Endothelial cell of umbilical vein (primary cell): Measurements from ENCODE around the gene DLG5. TPM values are rescaled to one million over a fixed set of nuclear protein-coding genes. Genes with fewer than 3 reads are reported as not detected.

ENCODE experiments used
- BruUV-seq: library from RNA; stranded (reverse); fragments of 400-500 nt; replicated peaks from 2 replicates; lab custom pipeline; 2021; lab: Mats Ljungman, UMichigan
- CTCF ChIA-PET: fragments of 300-600, 350-600 bp; sonication (Branson Sonifier 250); formaldehyde crosslinking; loops from one replicate; lab custom pipeline; 2021; ENCODE audit warnings: antibody characterized with exemption, inconsistent platforms; lab: Charles Lee
- POLR2A ChIA-PET: fragments of 300-600, 350-600 bp; sonication (Branson Sonifier 250); formaldehyde crosslinking; loops from one replicate; lab custom pipeline; 2021; ENCODE audit warnings: antibody characterized with exemption, inconsistent platforms; lab: Charles Lee
- DNase-seq: peaks from one replicate; pipeline ENCODE4 v3.0.0-alpha.2; 2011; ENCODE audit warnings: low read depth, low spot score
- FAIRE-seq: peaks from 2 replicates; lab custom pipeline; 2011; peaks lifted over from hg19 to GRCh38; lab: Jason Lieb, UNC
- H2AFZ ChIP-seq: 2 replicates; pipeline ENCODE4 v1.6.0; 2012; ENCODE audit warnings: low read depth, low read length, control low read depth, inconsistent platforms
- H3K27ac ChIP-seq: 2 replicates; pipeline ENCODE4 v1.5.1; 2011; ENCODE audit warnings: low read depth, mild to moderate bottlenecking, control low read depth, low read length, moderate library complexity; ENCODE audit not compliant: insufficient read depth
- H3K27me3 ChIP-seq, 2 experiments: 2 replicates each; pipeline versions ENCODE4 v1.6.0 to v1.6.1; 2011; ENCODE audit warnings: low read length in 2 of 2, mixed read lengths in 1 of 2; ENCODE audit not compliant: control insufficient read depth in 2 of 2, insufficient read depth in 2 of 2
- H3K36me3 ChIP-seq, 2 experiments: 2 replicates in 1 of 2; 3 replicates in 1 of 2; pipeline ENCODE4 v1.5.1; 2011; ENCODE audit warnings: low read length in 2 of 2, mild to moderate bottlenecking in 1 of 2, moderate library complexity in 1 of 2; ENCODE audit not compliant: control insufficient read depth in 2 of 2, insufficient read depth in 2 of 2; ENCODE audit errors: extremely low read depth in 1 of 2
- H3K4me1 ChIP-seq: 3 replicates; pipeline ENCODE4 v1.5.1; 2011; ENCODE audit warnings: mild to moderate bottlenecking, low read length; ENCODE audit not compliant: control insufficient read depth, insufficient read depth; ENCODE audit errors: extremely low read depth
- H3K4me2 ChIP-seq: 2 replicates; pipeline ENCODE4 v1.6.1; 2011; ENCODE audit warnings: low read length, control low read depth, mixed read lengths; ENCODE audit not compliant: insufficient read depth
- H3K4me3 ChIP-seq, 3 experiments: fragments of 200-600 bp in 1 of 3; sonication (generic), shearing (Covaris generic) in 1 of 3; replicated peaks in 1 of 3; 2 replicates each; pipeline ENCODE4 v1.5.1; 2011 to 2016; ENCODE audit warnings: control low read depth in 3 of 3, low read length in 3 of 3, mild to moderate bottlenecking in 2 of 3, inconsistent platforms in 1 of 3, low read depth in 1 of 3, moderate library complexity in 1 of 3; ENCODE audit not compliant: insufficient read depth in 1 of 3
- H3K79me2 ChIP-seq: 2 replicates; pipeline ENCODE4 v1.6.0; 2012; ENCODE audit warnings: low read length, inconsistent platforms; ENCODE audit not compliant: control insufficient read depth, insufficient read depth
- H3K9ac ChIP-seq: replicated peaks from 2 replicates; pipeline ENCODE3; 2011; ENCODE audit warnings: low read length, control low read depth; ENCODE audit not compliant: insufficient read depth; ENCODE audit errors: extremely low read depth
- H3K9me1 ChIP-seq: replicated peaks from 3 replicates; pipeline ENCODE4 v1.6.0; 2011; ENCODE audit warnings: mild to moderate bottlenecking, low read length; ENCODE audit not compliant: control insufficient read depth, insufficient read depth; ENCODE audit errors: extremely low read depth
- H3K9me3 ChIP-seq: replicated peaks from 2 replicates; pipeline ENCODE4 v1.5.1; 2012; ENCODE audit warnings: low read length, inconsistent platforms; ENCODE audit not compliant: control insufficient read depth, insufficient read depth
- H4K20me1 ChIP-seq: replicated peaks from 2 replicates; pipeline ENCODE3; 2011; ENCODE audit warnings: mild to moderate bottlenecking, low read length; ENCODE audit not compliant: control insufficient read depth, insufficient read depth; ENCODE audit errors: extremely low read depth
- CTCF ChIP-seq, 2 donors: IDR thresholded peaks; 1 replicate in 1 of 2; 2 replicates in 1 of 2; pipeline ENCODE4 v1.5.1; 2011; ENCODE audit warnings: low read length in 2 of 2, mild to moderate bottlenecking in 2 of 2, moderate library complexity in 2 of 2, control low read depth in 1 of 2, inconsistent platforms in 1 of 2, low read depth in 1 of 2; ENCODE audit not compliant: insufficient read depth in 1 of 2; ENCODE audit errors: extremely low read depth in 1 of 2
- EZH2 ChIP-seq: IDR thresholded peaks from 2 replicates; pipeline ENCODE4 v1.6.1; 2012; ENCODE audit warnings: borderline replicate concordance, low read depth, mild to moderate bottlenecking, moderate library complexity, low read length, inconsistent platforms; ENCODE audit not compliant: severe bottlenecking
- FOS ChIP-seq: IDR thresholded peaks from 2 replicates; pipeline ENCODE4 v1.6.1; 2011; ENCODE audit warnings: mild to moderate bottlenecking, low read length, moderate library complexity, borderline replicate concordance; ENCODE audit not compliant: insufficient read depth
- GATA2 ChIP-seq: IDR thresholded peaks from 2 replicates; pipeline ENCODE4 v1.7.0; 2011; ENCODE audit warnings: low read depth, mild to moderate bottlenecking, moderate library complexity, mixed read lengths, low read length; ENCODE audit not compliant: insufficient read length, insufficient read depth
- JUN ChIP-seq: IDR thresholded peaks from 2 replicates; pipeline ENCODE4 v1.6.1; 2011; ENCODE audit warnings: borderline replicate concordance, low read depth; ENCODE audit not compliant: insufficient read length, insufficient read depth
- MAX ChIP-seq: IDR thresholded peaks from 2 replicates; pipeline ENCODE4 v1.6.1; 2011; ENCODE audit not compliant: insufficient read depth, insufficient read length
- MYC ChIP-seq: IDR thresholded peaks from one replicate; pipeline ENCODE4 v1.6.1; 2011; ENCODE audit warnings: mild to moderate bottlenecking, low read depth, low read length
- POLR2A ChIP-seq: IDR thresholded peaks from 2 replicates; pipeline ENCODE4 v1.6.1; 2012; ENCODE audit warnings: low read depth, mild to moderate bottlenecking, control low read depth, low read length
- POLR2AphosphoS5 ChIP-seq: IDR thresholded peaks from 2 replicates; pipeline ENCODE4 v1.6.1; 2012; ENCODE audit warnings: low read depth, mild to moderate bottlenecking, control low read depth, low read length, moderate library complexity; ENCODE audit not compliant: insufficient read depth
- dilution Hi-C: fragments of 300-500 bp; cut with MboI; formaldehyde crosslinking; loops from one replicate; pipeline ENCODE4 v1.15.0; 2019; ENCODE audit warnings: low sequenced_read_pairs; ENCODE audit not compliant: extremely low pct_ligation_motif_present
- intact Hi-C: fragments of 100-400 bp; cut with micrococcal nuclease; formaldehyde crosslinking; loops from one replicate; pipeline ENCODE4 v1.10.0; 2022
- polyA plus RNA-seq, 4 experiments: library from polyadenylated mRNA; depleted of rRNA in 3 of 4; stranded (reverse) in 3 of 4; unstranded in 1 of 4; fragments of >200 nt; gene quantifications; 2 replicates each; pipeline versions ENCODE4 v1.2.1 to v1.2.3, GENCODE V29; 2011 to 2012; ENCODE audit warnings: missing spikeins in 1 of 4
- total RNA-seq: library from RNA; stranded (reverse); gene quantifications from 2 replicates; pipeline ENCODE4 v1.2.3, GENCODE V29; 2021

DLG5 gene
- total and polyA plus RNA-seq, 2 donors (not counting 3 experiments of a cell fraction or from before 2014, with no cell fraction given), result 12.3 to 24.9 TPM

GRCh38 chr10:77869626-77870420 lies 56.7 kb downstream of the DLG5 start:
- intact Hi-C loops, result no loop called here
- POLR2A ChIA-PET, result no interaction called here

GRCh38 chr10:77868523-77868922 lies 58.0 kb downstream of the DLG5 start:
- CTCF ChIA-PET, result no interaction called here
- no peaks in the 10 kb centered on the region for H3K9me1 ChIP-seq
- no peaks in the 10 kb centered on the region for H3K79me2 ChIP-seq
- H4K20me1 ChIP-seq, result no peaks in the 10 kb centered on the region
- no peaks in the 10 kb centered on the region for H3K27me3 ChIP-seq
- no TSS peak for BruUV-seq
- H3K4me3 ChIP-seq, result no peak overlapping the region
- TF ChIP-seq EZH2 (no peak), MAX (no peak), JUN (no peak), FOS (no peak), MYC (no peak), POLR2AphosphoS5 (no peak), CTCF (IDR thresholded peaks at IDR 0.05; ENCODE audit: extremely low read depth in 1 of 2, insufficient read depth in 1 of 2, low read depth in 1 of 2, low read length in 2 of 2) (no peak), GATA2 (no peak), POLR2A (no peak)
- no peak overlapping the region for H3K27ac ChIP-seq
- dilution Hi-C loops, result no loop called here
- FAIRE-seq (no peak), DNase-seq (no peak)
- H3K4me2 ChIP-seq, result no peak overlapping the region
- POLR2A ChIA-PET, result no interaction called here
- H2AFZ ChIP-seq, result no peak overlapping the region
- H3K9me3 ChIP-seq, result no peaks in the 10 kb centered on the region
- intact Hi-C loops, result no loop called here
- H3K9ac ChIP-seq, result no peak overlapping the region
- H3K36me3 ChIP-seq, result peaks cover 0 to 3% of the 10 kb centered on the region in 2 experiments
- H3K4me1 ChIP-seq, result no peaks in the 10 kb centered on the region

More at GRCh38 chr10:77869626-77870420, 56.7 kb downstream of the DLG5 start:
- Histone ChIP-seq H3K4me1 (peaks cover 9% of the 10 kb centered on the region), H3K27ac (no peak overlapping the region), H2AFZ (no peak overlapping the region), H4K20me1 (no peaks in the 10 kb centered on the region), H3K9ac (no peak overlapping the region), H3K4me3 (no peak overlapping the region), H3K27me3 (no peaks in the 10 kb centered on the region), H3K4me2 (no peak overlapping the region), H3K9me1 (no peaks in the 10 kb centered on the region), H3K9me3 (no peaks in the 10 kb centered on the region), H3K79me2 (no peaks in the 10 kb centered on the region), H3K36me3 (peaks cover 0 to 3% of the 10 kb centered on the region in 2 experiments)
- no peak for TF ChIP-seq FOS
- no peak for TF ChIP-seq MAX
- TF ChIP-seq POLR2A, result no peak
- no peak for TF ChIP-seq JUN
- no TSS peak for BruUV-seq
- CTCF ChIA-PET, result interaction anchor here (0.6 to 1.9 kb wide), 2 partner anchors 21 to 23 kb away, joined by 3 to 6 read pairs; no protein-coding TSS in a partner anchor
- DNase-seq (no peak), FAIRE-seq (no peak)
- dilution Hi-C loops, result no loop called here
